K562 (cell line): ENCODE data around the gene MVP. TPM values are rescaled to one million over a fixed set of nuclear protein-coding genes. Genes with fewer than 3 reads are reported as not detected.

ENCODE experiments used
- CHD7 ChIP-seq: fragments of 200-600 bp; sonication (generic); IDR thresholded peaks from one replicate; pipeline ENCODE4 v1.6.1; 2012; ENCODE audit warnings: mild to moderate bottlenecking, low read depth, low read length, inconsistent platforms
- GTF2E2 ChIP-seq: fragments of 200-800 bp; sonication (Bioruptor generic); IDR thresholded peaks from 2 replicates; pipeline ENCODE4 v1.6.1; 2016; ENCODE audit warnings: missing genetic modification characterization, missing compliant biosample characterization
- MXD1 ChIP-seq: fragments of 250-450 bp; sonication (Bioruptor Pico); IDR thresholded peaks from 2 replicates; pipeline ENCODE4 v1.8.0; 2021; ENCODE audit warnings: borderline replicate concordance, mild to moderate bottlenecking, moderate library complexity; ENCODE audit not compliant: poor library complexity, severe bottlenecking
- NCOA4 ChIP-seq: fragments of 450-650 bp; IDR thresholded peaks from 2 replicates; pipeline ENCODE4 v1.6.1; 2018; ENCODE audit warnings: mild to moderate bottlenecking; ENCODE audit not compliant: partially characterized antibody
- POLR2A ChIP-seq: fragments of 450-650 bp; conservative IDR thresholded peaks from 2 replicates; pipeline ENCODE4 v1.6.1; 2016
- RUNX1 ChIP-seq: sonication (generic); IDR thresholded peaks from 2 replicates; pipeline ENCODE4 v1.6.1; 2016; ENCODE audit warnings: antibody characterized with exemption, low read depth
- SMARCC2 ChIP-seq: fragments of 450-650 bp; IDR thresholded peaks from 2 replicates; pipeline ENCODE4 v1.6.1; 2017; ENCODE audit warnings: antibody characterized with exemption, moderate library complexity, mild to moderate bottlenecking, low read depth
- STAT5A ChIP-seq: IDR thresholded peaks from 2 replicates; pipeline ENCODE4 v1.6.1; 2012; ENCODE audit warnings: low read length, inconsistent platforms, borderline replicate concordance
- TCF3 ChIP-seq: sonication (generic); formaldehyde crosslinking; IDR thresholded peaks from 2 replicates; pipeline ENCODE4 v1.4.0; 2020; ENCODE audit warnings: mild to moderate bottlenecking, missing genetic modification reagents
- polyA plus RNA-seq, 8 experiments: library from polyadenylated mRNA; depleted of rRNA in 4 of 8; stranded (reverse) in 5 of 8; unstranded in 3 of 8; fragments of >200 nt; fragmentation: Nextera tagmentation in 2 of 8; fragmentation: Illumina TruSeq in 1 of 8; extraction: Ambion mirVana in 2 of 8; extraction: Trizol in 1 of 8; gene quantifications; 2 replicates each; pipeline versions ENCODE4 v1.2.1 to v1.2.3, GENCODE V29; 2011 to 2014; ENCODE audit warnings: inconsistent platforms in 1 of 8, missing spikeins in 1 of 8
- total RNA-seq, 7 experiments: library from RNA; depleted of rRNA in 6 of 7; stranded (reverse); fragments of >200 nt in 6 of 7; fragmentation: Illumina TruSeq in 2 of 7; extraction: Trizol in 2 of 7; gene quantifications; 2 replicates each; pipeline versions ENCODE4 v1.2.1 to v1.2.3, GENCODE V29; 2011 to 2021; ENCODE audit warnings: low replicate concordance in 1 of 7
- TF ChIP-seq, protein P1 (sequence below), 2 experiments: fragments of 250-450 bp in 1 of 2; fragments of 450-650 bp in 1 of 2; sonication (Bioruptor Pico) in 1 of 2; IDR thresholded peaks; 2 replicates each; pipeline versions ENCODE4 v1.6.1 to v1.8.0; 2016 to 2021; ENCODE audit warnings: mild to moderate bottlenecking in 2 of 2, moderate library complexity in 2 of 2, missing compliant biosample characterization in 1 of 2, missing genetic modification characterization in 1 of 2
- TF ChIP-seq, protein P2 (sequence below): fragments of 450-650 bp; conservative IDR thresholded peaks from 2 replicates; pipeline ENCODE4 v1.6.1; 2016; ENCODE audit warnings: missing genetic modification characterization, low read depth, mild to moderate bottlenecking, control low read depth, missing compliant biosample characterization

Gene MVP
- total and polyA plus RNA-seq, 9 of the 15 experiments (the other 6 are each of a cell fraction or from before 2014, with no cell fraction given), result 0.39 to 1.9 (median 0.76) TPM; not detected in 2

DNA sequence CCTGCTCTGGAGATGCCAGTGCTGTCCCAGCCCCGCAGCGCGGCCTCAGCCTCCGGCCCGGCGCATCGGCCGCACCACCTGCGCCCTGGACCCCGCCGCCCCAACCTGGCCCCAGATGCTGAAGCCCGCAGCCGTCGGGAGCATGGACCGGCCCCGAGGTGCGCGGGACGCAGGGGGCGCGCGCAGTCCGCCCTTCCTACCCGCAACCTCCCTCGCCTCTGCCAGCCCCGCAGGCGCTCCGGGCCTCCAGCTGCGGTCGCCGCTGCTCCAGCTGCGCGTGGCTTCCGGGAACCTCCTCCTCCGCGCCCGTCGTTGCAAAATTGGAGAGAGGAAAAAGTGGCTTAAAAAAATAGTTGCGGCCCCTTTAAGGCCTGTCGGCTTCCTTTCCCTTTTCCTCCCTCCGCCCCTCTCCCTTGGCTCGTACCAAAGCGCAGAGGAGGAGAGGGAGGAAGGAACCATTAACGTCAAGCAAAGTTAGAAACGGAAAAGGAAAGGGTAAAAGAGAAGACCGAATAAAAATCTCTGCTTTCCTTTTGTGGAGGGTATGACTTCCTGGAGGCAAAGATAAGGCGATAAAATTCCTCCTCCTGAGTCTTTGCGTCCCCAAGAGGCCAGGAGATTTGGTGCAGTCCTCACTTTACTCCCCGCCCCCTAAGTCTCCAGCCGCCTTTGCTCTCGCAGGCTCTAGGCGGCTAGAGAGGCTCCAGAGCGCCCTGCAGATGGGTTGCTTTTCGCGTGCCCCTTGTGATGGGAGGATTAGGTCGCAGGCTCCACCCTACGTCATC lies 42.8 kb downstream of the MVP start, which contains the start of gene CDIPT (continued):
- TF ChIP-seq CHD7 (no peak), POLR2A (peak; percentile 60; the same call in 1 of the 2 replicates), SMARCC2 (no peak), MXD1 (CRISPR knock-in tag) (no peak), RUNX1 (no peak), NCOA4 (no peak), GTF2E2 (tag) (peak; percentile 38; the same call in 1 of the 2 replicates), TCF3 (CRISPR knock-in tag) (peak; percentile 26; the same call in 1 of the 2 replicates), STAT5A (no peak)
- TF ChIP-seq, protein P1, sequence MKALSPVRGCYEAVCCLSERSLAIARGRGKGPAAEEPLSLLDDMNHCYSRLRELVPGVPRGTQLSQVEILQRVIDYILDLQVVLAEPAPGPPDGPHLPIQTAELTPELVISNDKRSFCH (CRISPR knock-in tag; IDR thresholded peaks at IDR 0.05), result no peak
- TF ChIP-seq, protein P1 (tag; IDR thresholded peaks at IDR 0.05), result 0 out of 2 replicates have a peak, but pooled peaks have one; percentile 8
- TF ChIP-seq, protein P2, sequence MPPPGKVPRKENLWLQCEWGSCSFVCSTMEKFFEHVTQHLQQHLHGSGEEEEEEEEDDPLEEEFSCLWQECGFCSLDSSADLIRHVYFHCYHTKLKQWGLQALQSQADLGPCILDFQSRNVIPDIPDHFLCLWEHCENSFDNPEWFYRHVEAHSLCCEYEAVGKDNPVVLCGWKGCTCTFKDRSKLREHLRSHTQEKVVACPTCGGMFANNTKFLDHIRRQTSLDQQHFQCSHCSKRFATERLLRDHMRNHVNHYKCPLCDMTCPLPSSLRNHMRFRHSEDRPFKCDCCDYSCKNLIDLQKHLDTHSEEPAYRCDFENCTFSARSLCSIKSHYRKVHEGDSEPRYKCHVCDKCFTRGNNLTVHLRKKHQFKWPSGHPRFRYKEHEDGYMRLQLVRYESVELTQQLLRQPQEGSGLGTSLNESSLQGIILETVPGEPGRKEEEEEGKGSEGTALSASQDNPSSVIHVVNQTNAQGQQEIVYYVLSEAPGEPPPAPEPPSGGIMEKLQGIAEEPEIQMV (tag), result no peak
